Lung microvascular endothelial cell (primary cell): ENCODE measurements around the gene PRAMEF11. TPM values are rescaled to one million over a fixed set of nuclear protein-coding genes. Genes with fewer than 3 reads are reported as not detected.
"Not testable (repeated sequence)": the region's sequence is repeated elsewhere in the genome, so short reads cannot be mapped to it uniquely, and the experiment has no call there.

Source experiments
- DNase-seq, 2 donors: peaks; one replicate each; pipeline versions ENCODE4 v3.0.0 to v3.0.0-alpha.2; 2010; ENCODE audit warnings: low read depth in 2 of 2
- total RNA-seq: library from RNA; depleted of rRNA; stranded (reverse); fragments of >200 nt; gene quantifications from 2 replicates; pipeline ENCODE4 v1.2.1, GENCODE V29; 2014

PRAMEF11 gene
- not detected in 2 replicates for total RNA-seq

GRCh38 chr1:12831310-12831709 is at the start of gene PRAMEF11:
Gene PRAMEF11, minus strand, starts transcription at chr1:12831410. Its CDS starts 2,621 bp downstream, at chr1:12828789.
- not testable (repeated sequence) for DNase-seq

DNA sequence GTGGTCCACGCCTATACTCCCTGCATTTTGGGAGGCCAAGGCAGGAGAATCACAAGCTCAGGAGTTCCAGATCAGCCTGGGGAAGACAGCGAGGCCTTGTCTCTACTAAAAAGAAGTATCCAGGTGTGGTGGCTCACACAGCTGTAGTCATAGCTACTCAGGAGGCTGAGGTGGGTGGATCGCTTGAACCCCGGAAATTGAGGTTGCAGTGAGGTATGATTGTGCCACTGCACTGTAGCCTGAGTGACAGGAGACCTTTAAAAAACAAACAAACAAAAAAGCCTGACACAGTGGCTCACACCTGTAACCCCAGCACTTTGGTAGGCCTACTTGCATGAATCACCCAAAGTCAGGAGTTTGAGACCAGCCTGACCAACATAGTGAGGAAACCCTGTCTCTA is 47.2 kb upstream of the PRAMEF11 start:
- DNase-seq = not testable (repeated sequence)

GRCh38 chr1:12863131-12863880 is 32.1 kb upstream of the PRAMEF11 start:
- DNase-seq = not testable (repeated sequence)

DNA sequence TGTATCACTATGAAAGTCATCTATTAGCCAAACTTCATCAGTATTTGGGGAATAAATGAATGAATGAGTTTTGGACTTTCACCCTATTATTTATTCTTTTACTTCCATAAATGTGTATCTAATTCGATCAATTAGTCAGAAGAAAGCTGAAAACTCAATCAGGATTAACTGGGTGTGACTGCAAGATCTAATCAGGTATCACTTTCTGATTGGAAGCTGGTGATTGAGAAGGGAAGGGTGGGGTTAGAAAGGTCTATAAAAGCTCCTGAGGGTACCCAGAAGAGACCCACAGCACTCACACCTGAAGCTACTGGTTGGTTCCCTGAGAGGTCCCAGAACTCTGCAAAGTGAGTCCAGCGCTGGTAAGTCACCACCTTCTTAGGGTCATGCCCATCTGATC is 25.6 kb upstream of the PRAMEF11 start, which contains the start of gene PRAMEF2:
PRAMEF2 (plus strand) TSS at position 301 of the 400 bp plus-strand sequence. CDS start 1,924 bp downstream, outside the sequence.
- DNase-seq = not testable (repeated sequence)

GRCh38 chr1:12851779-12852178 is 20.6 kb upstream of the PRAMEF11 start:
- no peak for DNase-seq

DNA sequence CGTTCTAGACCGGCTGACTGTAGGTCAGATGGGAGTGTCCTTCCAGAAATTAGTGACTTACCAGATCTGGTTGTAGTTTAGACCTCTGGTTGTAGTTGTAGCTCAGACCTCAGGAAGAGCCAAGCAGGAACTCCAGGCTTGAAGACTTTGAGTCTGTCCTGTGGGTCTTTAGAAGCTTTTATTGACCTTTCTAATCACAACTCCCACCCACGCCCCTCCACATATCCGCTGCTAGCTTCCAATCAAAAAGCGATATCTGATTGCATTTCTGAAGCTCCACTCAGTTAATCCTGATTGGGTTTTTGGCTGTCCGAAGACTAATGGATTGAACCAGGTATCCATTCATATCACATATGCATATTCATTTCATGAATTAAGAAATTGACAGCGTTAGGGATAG is 17.4 kb upstream of the PRAMEF11 start, which contains the start of gene HNRNPCL1:
HNRNPCL1 (minus strand) TSS at position 101 of the 400 bp plus-strand sequence. CDS start 431 bp downstream, outside the sequence.
- not testable (repeated sequence) for DNase-seq

DNA sequence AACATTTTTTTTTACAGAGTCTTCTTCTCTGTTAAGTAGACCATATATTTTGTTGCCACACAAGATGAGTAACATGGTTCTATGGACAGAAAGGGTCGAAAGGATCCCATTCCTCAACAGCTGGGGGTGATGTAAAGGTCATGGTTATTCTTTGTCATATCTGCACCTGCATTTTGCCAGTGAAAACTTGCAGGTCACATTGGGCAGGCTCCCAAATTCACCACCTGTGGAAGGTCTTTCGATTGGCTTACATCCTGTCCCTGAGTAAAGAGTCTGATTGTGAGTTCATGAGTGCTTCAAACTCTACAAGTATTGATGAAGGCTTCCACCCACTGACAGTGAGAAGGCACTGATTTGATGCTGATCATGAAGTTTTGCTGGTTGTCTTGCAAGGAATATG is 2.0 kb upstream of the PRAMEF11 start:
- not testable (repeated sequence) for DNase-seq

GRCh38 chr1:12819061-12819460 is 12.1 kb downstream of the PRAMEF11 start:
- DNase-seq = not testable (repeated sequence)

GRCh38 chr1:12811409-12811784 is 19.8 kb downstream of the PRAMEF11 start:
- no peak for DNase-seq

DNA sequence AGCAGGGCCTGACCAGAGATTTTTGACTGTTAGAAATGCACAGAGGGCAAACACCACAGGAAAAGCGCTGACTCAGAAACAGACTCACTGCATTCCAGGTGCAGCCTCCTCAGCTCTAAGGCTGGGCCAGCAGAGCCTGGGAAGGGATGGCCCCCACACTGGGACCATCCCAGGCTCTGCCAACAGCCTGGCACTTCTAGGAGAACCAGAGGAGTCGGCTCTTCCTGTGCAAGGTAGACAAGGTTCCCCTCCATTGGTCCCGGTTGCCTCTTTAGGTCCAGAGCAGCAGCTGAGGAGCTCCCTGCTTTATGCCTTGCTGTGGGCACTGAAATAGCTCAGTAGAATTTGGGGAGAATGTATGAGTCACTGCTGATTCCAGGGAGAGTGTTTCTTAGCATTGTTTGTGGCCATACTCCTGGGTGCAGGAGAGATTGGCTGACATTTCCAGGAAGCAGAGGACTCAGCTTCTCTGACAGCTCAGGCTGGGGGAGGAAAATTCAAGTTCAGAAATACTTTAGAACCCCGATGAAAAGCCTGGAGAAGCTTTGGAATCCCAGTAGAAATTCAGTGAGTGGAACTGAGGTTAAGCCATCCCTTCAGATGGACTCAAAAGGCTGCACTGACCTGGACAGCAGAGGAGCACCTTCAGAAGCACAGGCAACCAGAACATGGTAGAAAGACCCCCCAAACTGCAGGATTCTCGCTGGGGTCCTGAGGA is 20.4 kb downstream of the PRAMEF11 start:
- DNase-seq = no peak

GRCh38 chr1:12809933-12810332 is 21.3 kb downstream of the PRAMEF11 start:
- no peak for DNase-seq

DNA sequence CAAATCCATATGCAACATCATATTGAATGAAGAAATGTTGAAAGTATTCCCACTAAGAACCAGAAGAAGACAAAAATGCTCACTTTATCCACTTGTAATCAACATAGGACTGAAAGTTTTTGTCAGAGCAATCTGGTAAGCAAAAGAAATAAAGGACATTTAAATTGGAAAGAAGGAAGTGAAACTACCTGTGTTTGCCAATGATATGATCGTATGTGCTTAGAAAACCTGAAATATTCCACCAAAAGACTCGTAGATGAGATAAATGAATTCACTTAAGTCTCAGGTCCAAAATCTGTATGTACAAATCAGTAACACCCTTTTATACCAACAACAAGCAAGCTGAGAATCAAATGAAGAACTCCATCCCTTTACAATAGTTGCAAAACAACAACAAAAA is 31.5 kb downstream of the PRAMEF11 start:
- DNase-seq = no peak

DNA sequence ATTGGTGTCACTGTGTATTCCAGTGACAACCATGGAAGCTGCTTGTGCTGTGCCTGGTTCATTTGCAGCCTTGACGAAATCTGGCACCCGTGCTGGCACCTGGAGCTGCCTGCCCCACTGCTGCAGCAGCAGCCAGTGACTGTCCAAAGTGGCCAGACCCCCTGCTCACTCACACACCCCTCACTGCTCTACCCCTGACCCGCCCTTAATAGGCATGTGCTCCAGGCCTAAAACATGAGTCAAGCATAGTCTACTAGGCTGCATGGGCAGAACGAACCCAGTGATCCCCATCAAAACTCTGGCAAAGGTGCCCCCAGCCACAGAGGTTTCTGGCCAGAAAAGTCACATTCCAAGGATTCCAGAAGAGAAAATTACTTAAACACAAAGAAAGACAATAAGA is 32.3 kb downstream of the PRAMEF11 start:
- DNase-seq = no peak

DNA sequence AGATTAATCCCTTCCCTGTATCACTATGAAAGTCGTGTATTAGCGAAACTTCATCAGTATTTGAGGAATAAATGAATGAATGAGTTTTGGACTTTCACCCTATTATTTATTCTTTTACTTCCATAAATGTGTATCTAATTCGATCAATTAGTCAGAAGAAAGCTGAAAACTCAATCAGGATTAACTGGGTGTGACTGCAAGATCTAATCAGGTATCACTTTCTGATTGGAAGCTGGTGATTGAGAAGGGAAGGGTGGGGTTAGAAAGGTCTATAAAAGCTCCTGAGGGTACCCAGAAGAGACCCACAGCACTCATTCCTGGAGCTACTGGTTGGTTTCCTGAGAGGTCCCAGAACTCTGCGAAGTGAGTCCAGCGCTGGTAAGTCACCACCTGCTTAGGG is 40.1 kb downstream of the PRAMEF11 start, which contains the start of gene PRAMEF1:
PRAMEF1 (plus strand) TSS at position 301 of the 400 bp plus-strand sequence. CDS start 1,831 bp downstream, outside the sequence.
- DNase-seq = not testable (repeated sequence)

- not testable (repeated sequence) for DNase-seq
Measured at GRCh38 chr1:12784729-12785128, 46.5 kb downstream of the PRAMEF11 start.

DNA sequence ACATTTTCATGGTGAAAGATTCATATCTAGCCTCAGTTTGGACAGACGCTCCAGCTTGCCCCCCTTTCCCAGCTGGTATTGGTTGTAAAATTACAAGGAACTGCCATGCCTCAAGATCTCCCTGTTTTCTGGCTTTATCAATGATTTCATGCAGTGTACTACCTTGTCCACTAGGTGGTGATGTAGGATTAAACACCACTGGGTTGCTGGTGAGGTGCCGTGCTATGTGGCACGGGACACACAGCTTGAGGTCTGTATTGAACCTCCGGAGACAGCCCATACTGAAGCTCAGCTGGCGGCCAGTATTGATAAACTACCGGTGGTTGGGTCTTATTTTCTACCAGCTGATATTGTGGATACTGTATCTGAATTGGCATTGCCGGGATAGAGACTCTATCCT is 47.4 kb downstream of the PRAMEF11 start:
- not testable (repeated sequence) for DNase-seq

DNA sequence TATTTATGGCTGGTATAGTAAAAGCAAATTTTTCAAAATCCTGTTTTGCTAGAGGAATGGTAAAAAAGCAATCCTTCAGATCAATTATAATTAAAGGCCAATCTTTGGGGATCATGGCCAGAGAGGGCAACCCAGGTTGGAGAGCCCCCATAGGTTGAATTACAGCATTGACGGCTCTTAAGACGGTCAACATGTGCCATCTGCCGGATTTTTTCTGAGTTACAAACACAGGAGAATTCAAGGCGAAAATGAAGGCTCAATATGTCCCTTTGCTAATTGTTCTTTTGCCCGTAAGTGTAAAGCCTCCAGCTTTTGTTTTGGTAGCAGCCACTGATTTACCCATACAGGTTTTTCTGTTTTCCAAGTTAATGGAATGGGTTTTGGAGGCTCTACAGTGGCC is 49.7 kb downstream of the PRAMEF11 start:
- DNase-seq = not testable (repeated sequence)

GRCh38 chr1:12778907-12779306 is 52.3 kb downstream of the PRAMEF11 start:
- no peak for DNase-seq

DNA sequence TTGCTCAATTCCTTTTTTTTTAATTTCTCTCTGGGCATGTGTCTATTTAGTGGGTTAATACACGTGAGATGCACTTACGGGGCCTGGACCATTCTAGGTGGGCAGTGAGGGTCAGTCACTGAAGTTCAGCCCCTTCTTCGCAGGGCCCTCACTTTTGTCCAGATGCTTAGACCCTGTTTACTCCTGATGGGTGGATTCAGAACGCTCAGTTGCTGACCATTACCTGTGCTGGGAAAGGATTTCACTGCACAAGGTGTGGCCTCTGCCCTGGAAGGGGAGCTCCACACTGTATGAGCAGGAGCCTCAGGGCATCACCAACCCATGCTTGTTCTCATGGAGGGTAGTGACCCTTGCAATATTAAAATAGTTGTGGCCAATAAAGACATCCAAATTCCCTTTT is 53.1 kb downstream of the PRAMEF11 start:
- no peak for DNase-seq

- no peak for DNase-seq
Measured at GRCh38 chr1:12776801-12777557, 54.2 kb downstream of the PRAMEF11 start.

- no peak for DNase-seq
Measured at GRCh38 chr1:12775443-12775842, 55.8 kb downstream of the PRAMEF11 start.
